ENCODE measurements around the gene TMEM88. TPM values are rescaled to one million over a fixed set of nuclear protein-coding genes. Genes with fewer than 3 reads are reported as not detected.
A peak's percentile ranks its signal among the peaks of the same experiment; 100 is the strongest.

The TMEM88 gene
- total RNA-seq, 1 experiment from 2014 or later, result 11.3 TPM

DNA sequence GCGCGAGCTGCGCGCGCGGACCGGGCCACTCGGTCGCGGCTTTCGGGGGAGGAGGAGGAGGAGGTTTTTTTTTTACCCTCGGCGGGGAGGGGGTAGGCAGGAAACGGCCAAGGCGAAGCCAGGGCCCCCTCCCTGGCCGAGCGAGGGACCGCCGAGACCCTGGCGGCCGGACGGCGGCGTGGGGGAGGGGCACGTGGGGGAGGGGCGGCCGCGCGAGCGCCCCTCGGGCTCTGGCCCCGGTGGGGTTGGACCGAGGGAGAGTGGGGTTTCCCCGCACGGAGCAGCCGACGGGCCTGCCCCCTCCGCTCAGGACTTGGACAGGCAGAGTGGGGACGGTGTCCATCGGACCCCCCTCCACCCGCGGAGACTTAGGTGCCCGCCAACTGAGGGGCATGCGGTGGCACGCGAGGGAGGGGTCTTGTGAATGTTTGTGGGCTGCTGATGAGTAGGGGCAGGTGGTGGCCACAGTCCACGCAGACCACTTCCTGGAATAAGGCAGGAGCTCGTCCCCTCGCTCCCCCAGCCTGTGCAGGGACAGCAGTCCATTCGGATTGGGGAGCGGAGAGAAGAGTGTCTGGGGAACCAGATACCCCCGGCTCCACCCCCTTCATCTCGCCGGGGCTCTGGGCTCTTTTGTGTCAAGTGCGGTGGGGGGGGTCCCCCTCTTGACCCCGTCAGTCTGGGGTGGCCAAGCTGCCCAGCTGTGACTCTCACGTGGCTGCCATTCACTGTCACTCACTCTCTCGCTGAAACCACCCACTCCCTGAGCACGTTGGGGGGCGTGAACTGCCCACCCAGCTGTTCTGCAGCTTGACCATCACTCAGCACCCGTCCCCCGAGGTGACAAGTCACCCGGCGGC lies 30.7 kb downstream of the TMEM88 start:
- Histone ChIP-seq H3T11ph (ENCODE audit: low read length) (no peak overlapping the region), H2BK20ac (ENCODE audit: low read depth, low read length, poor library complexity, severe bottlenecking) (no peak overlapping the region), H3K4me1 (ENCODE audit: insufficient read depth, low read length) (no peaks in the 10 kb centered on the region), H2AFZ (ENCODE audit: low read length) (no peak overlapping the region), H3K9me3 (ENCODE audit: control insufficient read depth, low read depth, low read length) (no peaks in the 10 kb centered on the region), H4K20me1 (ENCODE audit: control insufficient read depth, insufficient read depth, insufficient read length) (no peaks in the 10 kb centered on the region), H3K14ac (ENCODE audit: insufficient read depth, low read length) (peak overlapping the region; percentile 65; the same call in 1 of the 2 replicates), H2BK120ac (ENCODE audit: low read depth, low read length, poor library complexity, severe bottlenecking) (no peak overlapping the region), H3K56ac (ENCODE audit: insufficient read length, low read depth, low read length) (no peak overlapping the region), H2AK5ac (ENCODE audit: insufficient read length, low read length) (no peak overlapping the region), H4K8ac (replicated peaks; ENCODE audit: insufficient read length, low read depth, low read length) (no peak overlapping the region), H3K27me3 (ENCODE audit: insufficient read depth, low read length) (no peaks in the 10 kb centered on the region; the same call in 1 of the 2 replicates), H3K18ac (ENCODE audit: insufficient read length, low read depth, low read length) (peak overlapping the region; percentile 15), H3K4ac (ENCODE audit: low read depth, low read length) (no peak overlapping the region), H3K9ac (ENCODE audit: extremely low read depth, insufficient read length, low read length) (no peak overlapping the region), H3K23me2 (ENCODE audit: insufficient read length, low read depth, low read length, poor library complexity, severe bottlenecking) (peaks cover 28% of the 10 kb centered on the region), H4K91ac (ENCODE audit: insufficient read length, low read depth, low read length) (no peak overlapping the region), H4K5ac (ENCODE audit: insufficient read length, low read depth, low read length) (no peak overlapping the region), H2BK15ac (ENCODE audit: low read depth, low read length) (no peak overlapping the region), H3K79me2 (ENCODE audit: insufficient read depth, low read length) (no peaks in the 10 kb centered on the region), H3K23ac (ENCODE audit: insufficient read length, low read depth, low read length) (no peak overlapping the region), H3K27ac (ENCODE audit: insufficient read length, low read depth, low read length) (no peak overlapping the region), H3K79me1 (ENCODE audit: insufficient read depth, low read depth, low read length, poor library complexity, severe bottlenecking) (no peaks in the 10 kb centered on the region), H2BK5ac (ENCODE audit: insufficient read length, low read length) (no peak overlapping the region), H3K4me2 (ENCODE audit: insufficient read depth, insufficient read length, low read length) (peak overlapping the region; percentile 82), H2BK12ac (ENCODE audit: insufficient read length, low read depth, low read length) (no peak overlapping the region)
- peak; percentile 58 for DNase-seq
- WGBS (ENCODE audit: extremely low coverage, insufficient read length, low lambda C conversion rate), result no CpG with 5 or more reads among the region's 64 CpGs
- no peaks in the 10 kb centered on the region; the same call in none of the 2 replicates for H3K27me3 Mint-ChIP-seq (ENCODE audit: low read depth)
- peak overlapping the region in 1 of 2 experiments; percentile 69; a peak in 2 of 5 replicates for H3K4me3 Mint-ChIP-seq
- no peaks in the 10 kb centered on the region for H3K9me3 Mint-ChIP-seq
- H3K36me3 Mint-ChIP-seq (ENCODE audit: insufficient read depth in 1 of 3, low read depth in 3 of 3), result peaks cover 0 to 3% (median 0%) of the 10 kb centered on the region in 3 experiments; a peak in 2 of 7 replicates
- TF ChIP-seq, protein P1, sequence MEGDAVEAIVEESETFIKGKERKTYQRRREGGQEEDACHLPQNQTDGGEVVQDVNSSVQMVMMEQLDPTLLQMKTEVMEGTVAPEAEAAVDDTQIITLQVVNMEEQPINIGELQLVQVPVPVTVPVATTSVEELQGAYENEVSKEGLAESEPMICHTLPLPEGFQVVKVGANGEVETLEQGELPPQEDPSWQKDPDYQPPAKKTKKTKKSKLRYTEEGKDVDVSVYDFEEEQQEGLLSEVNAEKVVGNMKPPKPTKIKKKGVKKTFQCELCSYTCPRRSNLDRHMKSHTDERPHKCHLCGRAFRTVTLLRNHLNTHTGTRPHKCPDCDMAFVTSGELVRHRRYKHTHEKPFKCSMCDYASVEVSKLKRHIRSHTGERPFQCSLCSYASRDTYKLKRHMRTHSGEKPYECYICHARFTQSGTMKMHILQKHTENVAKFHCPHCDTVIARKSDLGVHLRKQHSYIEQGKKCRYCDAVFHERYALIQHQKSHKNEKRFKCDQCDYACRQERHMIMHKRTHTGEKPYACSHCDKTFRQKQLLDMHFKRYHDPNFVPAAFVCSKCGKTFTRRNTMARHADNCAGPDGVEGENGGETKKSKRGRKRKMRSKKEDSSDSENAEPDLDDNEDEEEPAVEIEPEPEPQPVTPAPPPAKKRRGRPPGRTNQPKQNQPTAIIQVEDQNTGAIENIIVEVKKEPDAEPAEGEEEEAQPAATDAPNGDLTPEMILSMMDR (conservative IDR thresholded peaks at IDR 0.05), result no peak
- no peak overlapping the region for H3K27ac Mint-ChIP-seq
- H3K4me1 Mint-ChIP-seq, result peaks cover 3 to 4% of the 10 kb centered on the region in 2 experiments
